Trophoblast cell (in vitro differentiated cells and primary cell): ENCODE data around the gene NTN4.

ENCODE experiments used
- DNase-seq, 2 donors: peaks; one replicate each; pipeline ENCODE4 v3.0.0-alpha.2; 2016
- H2AFZ ChIP-seq: 2 replicates; pipeline ENCODE4 v1.6.1; 2013; ENCODE audit warnings: low read length, moderate library complexity, mild to moderate bottlenecking; ENCODE audit not compliant: insufficient read depth, poor library complexity
- H2AK5ac ChIP-seq: 2 replicates; pipeline ENCODE4 v1.6.1; 2013; ENCODE audit warnings: mild to moderate bottlenecking, low read length
- H2BK120ac ChIP-seq: 2 replicates; pipeline ENCODE4 v1.6.1; 2013; ENCODE audit warnings: low read length, mild to moderate bottlenecking, moderate library complexity; ENCODE audit not compliant: insufficient read depth, poor library complexity
- H2BK12ac ChIP-seq: 2 replicates; pipeline ENCODE4 v1.6.1; 2013; ENCODE audit warnings: mild to moderate bottlenecking, low read length, moderate library complexity
- H2BK5ac ChIP-seq: 2 replicates; pipeline ENCODE4 v1.6.1; 2013; ENCODE audit warnings: low read length, low read depth, moderate library complexity, mild to moderate bottlenecking; ENCODE audit not compliant: poor library complexity
- H3K14ac ChIP-seq: 2 replicates; pipeline ENCODE4 v1.6.1; 2013; ENCODE audit warnings: mild to moderate bottlenecking, low read length
- H3K18ac ChIP-seq: 2 replicates; pipeline ENCODE4 v1.6.1; 2013; ENCODE audit warnings: mild to moderate bottlenecking, low read length
- H3K23ac ChIP-seq: 2 replicates; pipeline ENCODE4 v1.6.1; 2013; ENCODE audit warnings: low read length
- H3K27ac ChIP-seq: 2 replicates; pipeline ENCODE4 v1.5.1; 2013; ENCODE audit warnings: low read depth, mild to moderate bottlenecking, inconsistent platforms, low read length, moderate library complexity
- H3K27me3 ChIP-seq: 2 replicates; pipeline ENCODE4 v1.6.1; 2013; ENCODE audit warnings: inconsistent platforms, mild to moderate bottlenecking, low read length, moderate library complexity; ENCODE audit not compliant: insufficient read depth
- H3K36me3 ChIP-seq, 2 experiments: 1 replicate in 1 of 2; 2 replicates in 1 of 2; pipeline ENCODE4 v1.6.1; 2013; ENCODE audit warnings: low read length in 2 of 2, mild to moderate bottlenecking in 2 of 2, moderate library complexity in 1 of 2; ENCODE audit not compliant: insufficient read depth in 2 of 2, control insufficient read depth in 1 of 2
- H3K4ac ChIP-seq: 2 replicates; pipeline ENCODE4 v1.6.1; 2013; ENCODE audit warnings: low read depth, mild to moderate bottlenecking, low read length, moderate library complexity
- H3K4me1 ChIP-seq, 2 experiments: 1 replicate in 1 of 2; 2 replicates in 1 of 2; pipeline ENCODE4 v1.6.1; 2013; ENCODE audit warnings: low read length in 2 of 2, mild to moderate bottlenecking in 2 of 2, moderate library complexity in 1 of 2; ENCODE audit not compliant: insufficient read depth in 2 of 2, control insufficient read depth in 1 of 2
- H3K4me2 ChIP-seq: 2 replicates; pipeline ENCODE4 v1.6.1; 2013; ENCODE audit warnings: inconsistent platforms, mild to moderate bottlenecking, low read length, moderate library complexity
- H3K4me3 ChIP-seq: 2 replicates; pipeline ENCODE4 v1.5.1; 2013; ENCODE audit warnings: mild to moderate bottlenecking, low read depth, low read length, inconsistent platforms
- H3K79me1 ChIP-seq: one replicate; pipeline ENCODE4 v1.6.1; 2013; ENCODE audit warnings: low read length
- H3K79me2 ChIP-seq: 2 replicates; pipeline ENCODE4 v1.6.1; 2013; ENCODE audit warnings: low read length, mild to moderate bottlenecking; ENCODE audit not compliant: control insufficient read depth, insufficient read depth, poor library complexity
- H3K9ac ChIP-seq: 2 replicates; pipeline ENCODE4 v1.6.1; 2013; ENCODE audit warnings: mild to moderate bottlenecking, low read length
- H3K9me3 ChIP-seq: 2 replicates; pipeline ENCODE4 v1.6.1; 2013; ENCODE audit warnings: low read depth, mild to moderate bottlenecking, control low read depth, inconsistent platforms, low read length; ENCODE audit not compliant: insufficient read depth
- H4K12ac ChIP-seq: 2 replicates; pipeline ENCODE4 v1.6.1; 2013; ENCODE audit warnings: low read depth, mild to moderate bottlenecking, low read length, moderate library complexity
- H4K8ac ChIP-seq: 2 replicates; pipeline ENCODE4 v1.6.1; 2013; ENCODE audit warnings: low read depth, mild to moderate bottlenecking, low read length, moderate library complexity
- H4K91ac ChIP-seq: one replicate; pipeline ENCODE4 v1.6.1; 2013; ENCODE audit warnings: low read depth, mild to moderate bottlenecking, low read length, moderate library complexity
- WGBS: extraction: QIAGEN DNeasy Blood & Tissue Kit; methylation state at CpG from one replicate; pipeline ENCODE4 v1.1.7; 2013; ENCODE audit warnings: missing lambda C conversion rate; ENCODE audit not compliant: insufficient read length, insufficient coverage; ENCODE audit errors: extremely low coverage; 5-methylcytosine and 5-hydroxymethylcytosine counted together

The NTN4 gene

GRCh38 chr12:95773320-95773719 lies 17.2 kb downstream of the NTN4 start:
- H3K36me3 ChIP-seq, result no peaks in the 10 kb centered on the region
- H2BK120ac ChIP-seq, result no peak overlapping the region
- H3K79me1 ChIP-seq, result no peaks in the 10 kb centered on the region
- no peaks in the 10 kb centered on the region for H3K27me3 ChIP-seq
- H4K91ac ChIP-seq, result no peak overlapping the region
- H3K9ac ChIP-seq, result no peak overlapping the region
- no CpG with 5 or more reads among the region's 6 CpGs for WGBS
- no peak overlapping the region for H3K23ac ChIP-seq
- H4K8ac ChIP-seq, result no peak overlapping the region
- H3K4me3 ChIP-seq, result no peak overlapping the region
- H2AK5ac ChIP-seq, result no peak overlapping the region
- no peak overlapping the region for H4K12ac ChIP-seq
- H3K9me3 ChIP-seq, result no peaks in the 10 kb centered on the region
- H2BK5ac ChIP-seq, result no peak overlapping the region
- H3K4me1 ChIP-seq, result no peaks in the 10 kb centered on the region
- no peak overlapping the region for H3K4ac ChIP-seq
- H2BK12ac ChIP-seq, result no peak overlapping the region
- H3K27ac ChIP-seq, result no peak overlapping the region
- H3K14ac ChIP-seq, result no peak overlapping the region
- no peak overlapping the region for H3K18ac ChIP-seq
- no peak overlapping the region for H3K4me2 ChIP-seq
- H3K79me2 ChIP-seq, result no peaks in the 10 kb centered on the region
- H2AFZ ChIP-seq, result no peak overlapping the region
- DNase-seq, result no peak

DNA sequence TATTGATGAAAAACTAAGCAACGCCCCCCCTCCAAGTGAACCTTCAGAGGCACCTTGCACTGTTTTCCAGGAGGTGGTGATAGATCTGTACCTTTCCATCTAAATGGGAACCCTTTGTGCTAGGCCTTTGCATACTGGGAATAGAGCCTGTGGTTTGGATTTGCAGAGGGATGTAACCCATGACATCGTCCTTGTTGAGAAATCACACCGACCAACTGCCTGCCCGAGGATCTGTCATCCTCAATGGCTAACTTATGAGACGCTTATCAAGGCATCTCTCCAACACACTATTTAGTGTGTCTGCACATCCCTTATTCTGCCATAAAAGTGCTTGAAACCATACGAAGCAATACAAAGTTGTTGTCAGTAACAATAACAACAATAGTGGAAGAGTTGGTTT lies 22.9 kb downstream of the NTN4 start:
- no peak overlapping the region for H3K14ac ChIP-seq
- no peak overlapping the region for H3K4me2 ChIP-seq
- no peak overlapping the region for H2BK120ac ChIP-seq
- H2BK5ac ChIP-seq, result no peak overlapping the region
- H3K27ac ChIP-seq, result no peak overlapping the region
- no peak overlapping the region for H4K91ac ChIP-seq
- H3K27me3 ChIP-seq, result no peaks in the 10 kb centered on the region
- no peaks in the 10 kb centered on the region for H3K79me1 ChIP-seq
- H3K18ac ChIP-seq, result no peak overlapping the region
- H2AFZ ChIP-seq, result no peak overlapping the region
- H3K79me2 ChIP-seq, result no peaks in the 10 kb centered on the region
- H3K4me3 ChIP-seq, result no peak overlapping the region
- H4K12ac ChIP-seq, result no peak overlapping the region
- H4K8ac ChIP-seq, result no peak overlapping the region
- H2BK12ac ChIP-seq, result no peak overlapping the region
- no peaks in the 10 kb centered on the region for H3K36me3 ChIP-seq
- H3K9ac ChIP-seq, result no peak overlapping the region
- H3K9me3 ChIP-seq, result no peaks in the 10 kb centered on the region
- H2AK5ac ChIP-seq, result no peak overlapping the region
- H3K4me1 ChIP-seq, result no peaks in the 10 kb centered on the region
- no peak overlapping the region for H3K23ac ChIP-seq
- no peak overlapping the region for H3K4ac ChIP-seq
- no peak for DNase-seq
- no CpG with 5 or more reads among the region's 6 CpGs for WGBS

DNA sequence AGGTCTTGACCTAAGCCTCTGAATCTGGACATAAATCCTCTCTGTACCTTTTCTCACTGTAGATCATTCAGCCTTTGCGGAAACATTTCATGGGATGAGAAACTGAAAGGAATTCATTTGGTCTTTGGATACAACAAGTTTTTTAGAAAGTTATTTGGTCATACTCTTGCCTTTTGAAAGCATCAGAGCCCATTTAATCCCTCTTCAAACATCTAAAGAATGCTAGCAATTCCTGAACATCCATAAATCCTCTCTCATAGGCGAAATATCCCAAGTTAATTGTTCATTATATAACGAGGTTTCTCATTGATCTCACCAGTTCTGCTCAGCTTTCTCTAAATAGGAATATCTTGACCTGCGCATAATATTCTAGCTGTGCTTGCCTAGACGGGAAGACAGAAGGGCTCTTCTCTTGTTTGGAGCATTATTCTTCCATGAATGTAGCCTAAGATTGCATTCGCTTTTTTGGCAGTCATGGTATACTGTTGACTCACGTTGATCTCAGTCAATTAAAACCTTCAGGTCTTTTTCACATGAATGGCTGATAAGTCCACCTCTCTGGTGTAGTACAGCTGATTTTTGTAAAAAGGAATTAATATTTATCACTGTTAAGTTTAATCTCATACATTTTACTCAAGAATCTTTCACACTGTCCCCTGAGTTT lies 24.1 kb downstream of the NTN4 start:
- no peak overlapping the region for H2AFZ ChIP-seq
- no peak overlapping the region for H3K27ac ChIP-seq
- H2AK5ac ChIP-seq, result no peak overlapping the region
- H3K27me3 ChIP-seq, result no peaks in the 10 kb centered on the region
- no peak overlapping the region for H4K12ac ChIP-seq
- H2BK5ac ChIP-seq, result no peak overlapping the region
- no peaks in the 10 kb centered on the region for H3K79me1 ChIP-seq
- no peak overlapping the region for H3K4ac ChIP-seq
- WGBS, result no CpG with 5 or more reads among the region's 7 CpGs
- H3K4me2 ChIP-seq, result no peak overlapping the region
- no peak overlapping the region for H4K8ac ChIP-seq
- no peak overlapping the region for H3K18ac ChIP-seq
- H3K14ac ChIP-seq, result no peak overlapping the region
- H4K91ac ChIP-seq, result no peak overlapping the region
- no peaks in the 10 kb centered on the region for H3K4me1 ChIP-seq
- no peak overlapping the region for H2BK120ac ChIP-seq
- H2BK12ac ChIP-seq, result no peak overlapping the region
- no peaks in the 10 kb centered on the region for H3K9me3 ChIP-seq
- H3K79me2 ChIP-seq, result no peaks in the 10 kb centered on the region
- H3K23ac ChIP-seq, result no peak overlapping the region
- H3K9ac ChIP-seq, result no peak overlapping the region
- no peak for DNase-seq
- no peak overlapping the region for H3K4me3 ChIP-seq
- no peaks in the 10 kb centered on the region for H3K36me3 ChIP-seq

DNA sequence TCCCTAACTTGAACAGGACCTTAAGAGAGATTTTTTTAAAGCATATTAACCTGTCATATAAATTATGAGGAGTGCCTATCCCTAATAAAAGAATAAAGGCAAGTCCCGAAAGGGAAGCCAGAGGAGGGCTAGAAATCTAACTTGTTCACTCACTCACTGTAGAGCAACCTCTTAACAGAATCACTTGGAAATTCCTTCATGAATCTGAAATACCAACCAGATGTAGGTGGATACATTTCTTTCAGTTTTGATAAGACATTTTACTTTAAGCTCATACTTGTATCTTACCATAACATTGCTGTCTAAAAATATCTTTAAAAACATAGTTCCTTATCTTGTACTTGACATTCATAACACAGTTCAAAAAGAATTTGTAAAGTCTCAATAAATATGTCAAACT lies 25.7 kb downstream of the NTN4 start:
- Histone ChIP-seq H3K9ac (no peak overlapping the region), H3K27ac (no peak overlapping the region), H3K27me3 (no peaks in the 10 kb centered on the region), H3K4me3 (no peak overlapping the region), H3K18ac (no peak overlapping the region), H2BK12ac (no peak overlapping the region), H3K14ac (no peak overlapping the region), H4K12ac (no peak overlapping the region), H2BK5ac (no peak overlapping the region), H3K4me1 (no peaks in the 10 kb centered on the region), H3K79me2 (no peaks in the 10 kb centered on the region), H2BK120ac (no peak overlapping the region), H2AK5ac (no peak overlapping the region), H4K8ac (no peak overlapping the region), H4K91ac (no peak overlapping the region), H3K4ac (no peak overlapping the region), H3K79me1 (no peaks in the 10 kb centered on the region), H2AFZ (no peak overlapping the region), H3K4me2 (no peak overlapping the region), H3K9me3 (no peaks in the 10 kb centered on the region), H3K36me3 (no peaks in the 10 kb centered on the region), H3K23ac (no peak overlapping the region)
- peak in 1 of 2 donors; percentile 37 for DNase-seq
- WGBS, result no CpG with 5 or more reads among the region's 1 CpG
